Sigmoid colon (tissue), 4 donors: ENCODE results near the gene DIS3L2.

Source experiments
- EP300 ChIP-seq, 4 donors: sonication (generic); formaldehyde crosslinking; IDR thresholded peaks; one replicate each; pipeline ENCODE4 v1.6.1; 2017; ENCODE audit warnings: antibody characterized with exemption in 4 of 4
- POLR2AphosphoS5 ChIP-seq, 4 donors: sonication (generic); formaldehyde crosslinking; IDR thresholded peaks; one replicate each; pipeline ENCODE4 v1.6.1; 2017; ENCODE audit warnings: antibody characterized with exemption in 4 of 4
- TF ChIP-seq, protein P1 (sequence below), 4 experiments: fragments of 450-650 bp in 3 of 4; fragments of 200-600 bp in 1 of 4; IDR thresholded peaks; one replicate each; pipeline ENCODE4 v1.5.1; 2016 to 2019; ENCODE audit warnings: antibody characterized with exemption in 4 of 4, mild to moderate bottlenecking in 3 of 4, moderate library complexity in 2 of 4

- TF ChIP-seq, protein P1, sequence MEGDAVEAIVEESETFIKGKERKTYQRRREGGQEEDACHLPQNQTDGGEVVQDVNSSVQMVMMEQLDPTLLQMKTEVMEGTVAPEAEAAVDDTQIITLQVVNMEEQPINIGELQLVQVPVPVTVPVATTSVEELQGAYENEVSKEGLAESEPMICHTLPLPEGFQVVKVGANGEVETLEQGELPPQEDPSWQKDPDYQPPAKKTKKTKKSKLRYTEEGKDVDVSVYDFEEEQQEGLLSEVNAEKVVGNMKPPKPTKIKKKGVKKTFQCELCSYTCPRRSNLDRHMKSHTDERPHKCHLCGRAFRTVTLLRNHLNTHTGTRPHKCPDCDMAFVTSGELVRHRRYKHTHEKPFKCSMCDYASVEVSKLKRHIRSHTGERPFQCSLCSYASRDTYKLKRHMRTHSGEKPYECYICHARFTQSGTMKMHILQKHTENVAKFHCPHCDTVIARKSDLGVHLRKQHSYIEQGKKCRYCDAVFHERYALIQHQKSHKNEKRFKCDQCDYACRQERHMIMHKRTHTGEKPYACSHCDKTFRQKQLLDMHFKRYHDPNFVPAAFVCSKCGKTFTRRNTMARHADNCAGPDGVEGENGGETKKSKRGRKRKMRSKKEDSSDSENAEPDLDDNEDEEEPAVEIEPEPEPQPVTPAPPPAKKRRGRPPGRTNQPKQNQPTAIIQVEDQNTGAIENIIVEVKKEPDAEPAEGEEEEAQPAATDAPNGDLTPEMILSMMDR (IDR thresholded peaks at IDR 0.05), result no peak
- TF ChIP-seq POLR2AphosphoS5 (IDR thresholded peaks at IDR 0.05) (no peak), EP300 (IDR thresholded peaks at IDR 0.05) (no peak)
Measured at GRCh38 chr2:231966886-231967285, 5.4 kb downstream of the DIS3L2 start.
